Gastroesophageal sphincter (tissue), 3 donors: ENCODE results near the gene TMEM11.

ENCODE experiments used
- CTCF ChIP-seq, 4 experiments: fragments of 200-600 bp in 2 of 4; fragments of 450-650 bp in 2 of 4; sonication (generic) in 1 of 4; IDR thresholded peaks; one replicate each; pipeline ENCODE4 v1.5.1; 2017 to 2019; ENCODE audit warnings: antibody characterized with exemption in 4 of 4, mild to moderate bottlenecking in 2 of 4, moderate library complexity in 2 of 4
- EP300 ChIP-seq: sonication (generic); formaldehyde crosslinking; IDR thresholded peaks from one replicate; pipeline ENCODE4 v1.6.1; 2017; ENCODE audit warnings: antibody characterized with exemption, mild to moderate bottlenecking
- POLR2A ChIP-seq, 2 donors: fragments of 450-650 bp; IDR thresholded peaks; one replicate each; pipeline ENCODE4 v1.6.1; 2017; ENCODE audit warnings: antibody characterized with exemption in 2 of 2, mild to moderate bottlenecking in 2 of 2, moderate library complexity in 1 of 2
- POLR2AphosphoS5 ChIP-seq: sonication (generic); formaldehyde crosslinking; IDR thresholded peaks from one replicate; pipeline ENCODE4 v1.6.1; 2017; ENCODE audit warnings: antibody characterized with exemption

GRCh38 chr17:21194703-21195102, 19.3 kb downstream of the TMEM11 start:
- TF ChIP-seq POLR2AphosphoS5 (no peak), POLR2A (IDR thresholded peaks at IDR 0.05) (no peak), CTCF (IDR thresholded peaks at IDR 0.05) (no peak), EP300 (no peak)
